ENCODE measurements around the gene SPATA25.

The SPATA25 gene

DNA sequence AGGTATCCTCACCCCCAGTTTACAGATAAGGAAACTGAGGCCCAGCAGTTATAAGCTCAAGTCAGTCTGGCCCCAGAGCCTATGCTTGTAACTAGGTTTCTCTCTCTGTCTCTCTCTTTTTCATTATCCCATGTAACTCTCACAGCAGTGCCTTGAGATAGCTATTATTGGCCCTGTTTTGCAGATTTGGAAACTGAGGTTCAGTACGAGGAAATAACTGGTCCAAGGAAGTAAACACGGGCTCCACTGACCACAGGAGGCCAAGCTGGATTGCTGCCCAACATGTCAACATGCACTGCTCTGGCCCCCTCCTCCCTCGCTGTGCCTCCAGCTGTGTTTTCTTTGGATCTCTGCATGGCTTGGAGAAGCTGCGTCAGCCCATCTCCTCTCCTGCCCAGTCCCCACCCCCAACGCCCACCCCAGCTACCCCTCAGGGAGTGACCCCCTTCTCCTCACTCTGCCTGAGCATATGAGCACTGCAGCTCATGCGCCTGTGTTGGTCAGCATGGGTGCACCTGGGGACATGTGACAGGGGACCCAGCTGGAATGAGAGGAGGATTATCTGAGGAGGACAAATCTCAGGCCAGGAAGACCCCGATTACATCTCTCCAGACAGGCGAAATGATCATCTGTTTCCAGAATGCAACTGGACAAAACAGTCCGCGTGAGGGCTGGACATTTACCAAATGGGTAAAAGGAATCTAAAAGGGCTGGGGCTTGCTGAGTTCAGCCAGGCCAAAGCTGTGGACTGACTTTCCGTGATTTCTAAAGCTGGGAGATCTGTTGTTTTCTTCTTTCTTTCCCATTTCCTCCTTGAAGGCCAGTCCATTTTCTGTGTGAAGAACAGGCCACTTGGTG is 32.3 kb upstream of the SPATA25 start:
- H4K20me1 ChIP-seq (ENCODE audit: low read depth, low read length): no peaks in the 10 kb centered on the region
- no peak overlapping the region for H3K4me2 ChIP-seq (ENCODE audit: low read depth, low read length, poor library complexity, severe bottlenecking)
- no peaks in the 10 kb centered on the region for H3K36me3 ChIP-seq (ENCODE audit: low read length)
- no peak overlapping the region for H3K9ac ChIP-seq (ENCODE audit: low read length)
- no peak overlapping the region for H2AFZ ChIP-seq (ENCODE audit: low read depth, low read length, severe bottlenecking)
- no peaks in the 10 kb centered on the region for H3K27me3 ChIP-seq (ENCODE audit: low read length)
- no peaks in the 10 kb centered on the region for H3K9me2 ChIP-seq (replicated peaks; ENCODE audit: insufficient read depth, low read length)
- no peaks in the 10 kb centered on the region for H3F3A ChIP-seq (ENCODE audit: insufficient read depth)
- no peak overlapping the region for H3K4me3 ChIP-seq (ENCODE audit: insufficient read depth, low read length, poor library complexity, severe bottlenecking)
- H3K9me3 ChIP-seq (ENCODE audit: insufficient read depth, low read length): no peaks in the 10 kb centered on the region
- TF ChIP-seq EZH2phosphoT487 (conservative IDR thresholded peaks at IDR 0.05; ENCODE audit: low read length): no peak
- TF ChIP-seq, protein P1, sequence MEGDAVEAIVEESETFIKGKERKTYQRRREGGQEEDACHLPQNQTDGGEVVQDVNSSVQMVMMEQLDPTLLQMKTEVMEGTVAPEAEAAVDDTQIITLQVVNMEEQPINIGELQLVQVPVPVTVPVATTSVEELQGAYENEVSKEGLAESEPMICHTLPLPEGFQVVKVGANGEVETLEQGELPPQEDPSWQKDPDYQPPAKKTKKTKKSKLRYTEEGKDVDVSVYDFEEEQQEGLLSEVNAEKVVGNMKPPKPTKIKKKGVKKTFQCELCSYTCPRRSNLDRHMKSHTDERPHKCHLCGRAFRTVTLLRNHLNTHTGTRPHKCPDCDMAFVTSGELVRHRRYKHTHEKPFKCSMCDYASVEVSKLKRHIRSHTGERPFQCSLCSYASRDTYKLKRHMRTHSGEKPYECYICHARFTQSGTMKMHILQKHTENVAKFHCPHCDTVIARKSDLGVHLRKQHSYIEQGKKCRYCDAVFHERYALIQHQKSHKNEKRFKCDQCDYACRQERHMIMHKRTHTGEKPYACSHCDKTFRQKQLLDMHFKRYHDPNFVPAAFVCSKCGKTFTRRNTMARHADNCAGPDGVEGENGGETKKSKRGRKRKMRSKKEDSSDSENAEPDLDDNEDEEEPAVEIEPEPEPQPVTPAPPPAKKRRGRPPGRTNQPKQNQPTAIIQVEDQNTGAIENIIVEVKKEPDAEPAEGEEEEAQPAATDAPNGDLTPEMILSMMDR (IDR thresholded peaks at IDR 0.05; ENCODE audit: insufficient read depth, low read length, poor library complexity, severe bottlenecking): no peak
- H3K27ac ChIP-seq (ENCODE audit: low read depth, low read length): no peak overlapping the region
- H3K79me2 ChIP-seq (ENCODE audit: insufficient read depth, low read length): no peaks in the 10 kb centered on the region

DNA sequence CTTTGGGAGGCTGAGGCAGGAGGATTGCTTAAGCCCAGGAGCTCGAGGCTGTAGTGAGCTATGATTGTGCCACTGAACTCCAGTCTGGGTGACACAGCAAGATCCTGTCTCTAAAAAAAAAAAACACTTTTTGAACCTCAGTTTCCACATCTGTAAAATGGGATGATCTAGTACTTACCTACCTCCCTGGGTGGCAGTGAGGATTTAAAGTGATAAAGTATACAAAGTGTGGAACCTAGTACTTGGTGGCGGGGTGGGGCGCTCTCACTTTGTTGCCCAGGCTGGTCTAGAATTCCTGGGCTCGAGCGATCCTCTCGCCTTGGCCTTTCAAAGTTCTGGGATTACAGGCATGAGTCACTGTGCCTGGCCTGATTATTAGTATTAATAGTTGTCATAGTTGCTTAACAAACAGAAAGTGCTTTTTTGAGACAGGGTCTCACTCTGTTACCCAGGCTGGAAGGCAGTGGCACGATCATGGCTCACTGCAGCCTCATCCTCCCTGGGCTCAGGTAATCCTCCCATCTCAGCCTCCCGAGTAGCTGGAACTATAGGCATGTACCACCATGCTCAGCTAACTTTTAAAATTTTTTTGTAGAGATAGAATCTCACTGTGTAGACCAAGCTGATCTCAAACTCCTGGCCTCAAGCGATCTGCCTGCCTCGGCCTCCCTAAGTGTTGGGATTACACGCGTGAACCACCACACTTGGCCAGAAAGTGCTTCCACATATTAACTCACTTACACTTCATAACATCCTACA is 31.5 kb upstream of the SPATA25 start:
- Histone ChIP-seq H3K9ac (ENCODE audit: low read length) (no peak overlapping the region), H3K4me2 (ENCODE audit: low read depth, low read length, poor library complexity, severe bottlenecking) (no peak overlapping the region), H3K36me3 (ENCODE audit: low read length) (no peaks in the 10 kb centered on the region), H3K27me3 (ENCODE audit: low read length) (no peaks in the 10 kb centered on the region), H2AFZ (ENCODE audit: low read depth, low read length, severe bottlenecking) (no peak overlapping the region), H3K79me2 (ENCODE audit: insufficient read depth, low read length) (no peaks in the 10 kb centered on the region), H3K4me3 (ENCODE audit: insufficient read depth, low read length, poor library complexity, severe bottlenecking) (no peak overlapping the region), H3F3A (ENCODE audit: insufficient read depth) (no peaks in the 10 kb centered on the region), H3K9me3 (ENCODE audit: insufficient read depth, low read length) (no peaks in the 10 kb centered on the region), H3K27ac (ENCODE audit: low read depth, low read length) (no peak overlapping the region), H4K20me1 (ENCODE audit: low read depth, low read length) (no peaks in the 10 kb centered on the region), H3K9me2 (replicated peaks; ENCODE audit: insufficient read depth, low read length) (no peaks in the 10 kb centered on the region)
- TF ChIP-seq EZH2phosphoT487 (conservative IDR thresholded peaks at IDR 0.05; ENCODE audit: low read length): no peak
- TF ChIP-seq, protein P1 (IDR thresholded peaks at IDR 0.05; ENCODE audit: insufficient read depth, low read length, poor library complexity, severe bottlenecking): no peak

- Histone ChIP-seq H3K4me2 (ENCODE audit: low read depth, low read length, poor library complexity, severe bottlenecking) (no peak overlapping the region), H3K4me3 (ENCODE audit: insufficient read depth, low read length, poor library complexity, severe bottlenecking) (no peak overlapping the region), H3K27ac (ENCODE audit: low read depth, low read length) (no peak overlapping the region)
Observed at GRCh38 chr20:45918182-45918737, 30.8 kb upstream of the SPATA25 start.

More at GRCh38 chr20:45918182-45918737, 30.8 kb upstream of the SPATA25 start:
- Histone ChIP-seq H3K27me3 (ENCODE audit: low read length) (no peaks in the 10 kb centered on the region), H2AFZ (ENCODE audit: low read depth, low read length, severe bottlenecking) (no peak overlapping the region), H3K9me2 (replicated peaks; ENCODE audit: insufficient read depth, low read length) (no peaks in the 10 kb centered on the region), H4K20me1 (ENCODE audit: low read depth, low read length) (no peaks in the 10 kb centered on the region), H3K9me3 (ENCODE audit: insufficient read depth, low read length) (no peaks in the 10 kb centered on the region), H3F3A (ENCODE audit: insufficient read depth) (no peaks in the 10 kb centered on the region), H3K36me3 (ENCODE audit: low read length) (no peaks in the 10 kb centered on the region), H3K9ac (ENCODE audit: low read length) (no peak overlapping the region), H3K79me2 (ENCODE audit: insufficient read depth, low read length) (no peaks in the 10 kb centered on the region)
- no peak for TF ChIP-seq EZH2phosphoT487 (conservative IDR thresholded peaks at IDR 0.05; ENCODE audit: low read length)
- TF ChIP-seq, protein P1 (IDR thresholded peaks at IDR 0.05; ENCODE audit: insufficient read depth, low read length, poor library complexity, severe bottlenecking): no peak
